Gastroesophageal sphincter (tissue), 3 donors: ENCODE results near the gene ITPRID2.

Source experiments
- EP300 ChIP-seq: sonication (generic); formaldehyde crosslinking; IDR thresholded peaks from one replicate; pipeline ENCODE4 v1.6.1; 2017; ENCODE audit warnings: antibody characterized with exemption, mild to moderate bottlenecking
- POLR2A ChIP-seq, 2 donors: fragments of 450-650 bp; IDR thresholded peaks; one replicate each; pipeline ENCODE4 v1.6.1; 2017; ENCODE audit warnings: antibody characterized with exemption in 2 of 2, mild to moderate bottlenecking in 2 of 2, moderate library complexity in 1 of 2
- POLR2AphosphoS5 ChIP-seq: sonication (generic); formaldehyde crosslinking; IDR thresholded peaks from one replicate; pipeline ENCODE4 v1.6.1; 2017; ENCODE audit warnings: antibody characterized with exemption
- TF ChIP-seq, protein P1 (sequence below), 4 experiments: fragments of 200-600 bp in 2 of 4; fragments of 450-650 bp in 2 of 4; sonication (generic) in 1 of 4; IDR thresholded peaks; one replicate each; pipeline ENCODE4 v1.5.1; 2017 to 2019; ENCODE audit warnings: antibody characterized with exemption in 4 of 4, mild to moderate bottlenecking in 2 of 4, moderate library complexity in 2 of 4

DNA sequence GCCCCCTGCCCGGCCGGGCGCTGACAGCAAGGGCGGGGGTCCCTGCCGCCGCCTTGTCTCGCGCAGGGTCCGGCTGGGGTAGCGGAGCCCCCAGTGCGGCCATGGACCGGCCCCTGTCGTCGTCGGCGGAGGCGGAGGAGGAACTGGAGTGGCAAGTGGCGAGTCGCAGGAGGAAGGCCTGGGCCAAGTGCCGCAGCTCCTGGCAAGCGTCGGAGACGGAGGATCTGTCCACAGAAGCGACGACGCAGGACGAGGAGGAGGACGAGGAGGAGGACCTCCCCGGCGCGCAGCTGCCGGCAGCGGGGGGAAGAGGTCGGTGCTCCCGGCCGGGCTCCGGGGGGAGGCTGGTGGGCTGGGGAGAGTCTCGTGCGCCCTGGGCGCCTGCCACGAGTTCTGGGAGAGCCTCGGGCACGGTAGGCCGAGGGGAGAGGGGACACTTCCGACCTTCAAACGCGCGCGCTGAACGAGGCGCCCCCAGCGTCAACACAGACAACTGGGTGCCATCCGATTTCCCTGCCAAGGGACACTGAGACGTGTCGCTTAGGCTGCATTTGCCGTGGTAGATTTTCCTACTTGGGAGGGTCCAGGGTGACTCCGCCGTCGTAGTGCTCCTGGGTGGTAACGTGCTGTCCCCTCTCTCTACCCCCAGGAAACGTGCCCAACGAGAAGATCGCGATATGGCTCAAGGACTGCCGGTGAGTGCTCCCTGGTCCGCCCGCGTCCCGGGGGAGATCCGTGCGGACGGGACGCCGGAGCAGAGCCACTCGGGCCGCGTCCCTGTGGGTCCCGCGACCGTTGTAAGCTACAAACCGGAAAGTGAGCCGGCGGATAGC, 652 bp downstream of the ITPRID2 start:
- TF ChIP-seq, protein P1, sequence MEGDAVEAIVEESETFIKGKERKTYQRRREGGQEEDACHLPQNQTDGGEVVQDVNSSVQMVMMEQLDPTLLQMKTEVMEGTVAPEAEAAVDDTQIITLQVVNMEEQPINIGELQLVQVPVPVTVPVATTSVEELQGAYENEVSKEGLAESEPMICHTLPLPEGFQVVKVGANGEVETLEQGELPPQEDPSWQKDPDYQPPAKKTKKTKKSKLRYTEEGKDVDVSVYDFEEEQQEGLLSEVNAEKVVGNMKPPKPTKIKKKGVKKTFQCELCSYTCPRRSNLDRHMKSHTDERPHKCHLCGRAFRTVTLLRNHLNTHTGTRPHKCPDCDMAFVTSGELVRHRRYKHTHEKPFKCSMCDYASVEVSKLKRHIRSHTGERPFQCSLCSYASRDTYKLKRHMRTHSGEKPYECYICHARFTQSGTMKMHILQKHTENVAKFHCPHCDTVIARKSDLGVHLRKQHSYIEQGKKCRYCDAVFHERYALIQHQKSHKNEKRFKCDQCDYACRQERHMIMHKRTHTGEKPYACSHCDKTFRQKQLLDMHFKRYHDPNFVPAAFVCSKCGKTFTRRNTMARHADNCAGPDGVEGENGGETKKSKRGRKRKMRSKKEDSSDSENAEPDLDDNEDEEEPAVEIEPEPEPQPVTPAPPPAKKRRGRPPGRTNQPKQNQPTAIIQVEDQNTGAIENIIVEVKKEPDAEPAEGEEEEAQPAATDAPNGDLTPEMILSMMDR (IDR thresholded peaks at IDR 0.05): peak in 2 of 4 experiments; percentile 23 to 28
- peak; percentile 12 to 44 for TF ChIP-seq POLR2A (IDR thresholded peaks at IDR 0.05)
- TF ChIP-seq EP300: no peak
- TF ChIP-seq POLR2AphosphoS5: peak; percentile 11
